Subcutaneous abdominal adipose tissue (tissue), 5 donors: ENCODE results near the gene SARDH.

Experiments
- H3K27ac ChIP-seq: one replicate; pipeline ENCODE4 v1.7.0; 2013; ENCODE audit warnings: low read depth, mild to moderate bottlenecking, inconsistent platforms, low read length, moderate library complexity
- H3K27me3 ChIP-seq, 5 donors: one replicate each; pipeline ENCODE4 v1.7.0; 2013; ENCODE audit warnings: low read length in 5 of 5, inconsistent platforms in 1 of 5; ENCODE audit not compliant: control insufficient read depth in 5 of 5, insufficient read depth in 4 of 5
- H3K36me3 ChIP-seq, 5 donors: one replicate each; pipeline ENCODE4 v1.7.0; 2013; ENCODE audit warnings: low read length in 5 of 5; ENCODE audit not compliant: control insufficient read depth in 5 of 5, insufficient read depth in 5 of 5
- H3K4me1 ChIP-seq, 5 donors: one replicate each; pipeline ENCODE4 v1.7.0; 2013; ENCODE audit warnings: low read length in 5 of 5, mild to moderate bottlenecking in 3 of 5, moderate library complexity in 1 of 5; ENCODE audit not compliant: control insufficient read depth in 5 of 5, insufficient read depth in 5 of 5
- H3K4me3 ChIP-seq, 5 donors: one replicate each; pipeline ENCODE4 v1.7.0; 2013; ENCODE audit warnings: low read length in 5 of 5, low read depth in 1 of 5
- H3K9ac ChIP-seq, 5 donors: one replicate each; pipeline ENCODE4 v1.7.0; 2013; ENCODE audit warnings: low read length in 5 of 5, mild to moderate bottlenecking in 4 of 5, moderate library complexity in 3 of 5
- H3K9me3 ChIP-seq, 5 donors: one replicate each; pipeline ENCODE4 v1.7.0; 2013; ENCODE audit warnings: low read length in 5 of 5; ENCODE audit not compliant: control insufficient read depth in 5 of 5
- donor health status: healthy.
- donor health status: healthy.
- donor health status: healthy.
- donor health status: healthy.
- donor health status: healthy.

Gene SARDH

DNA sequence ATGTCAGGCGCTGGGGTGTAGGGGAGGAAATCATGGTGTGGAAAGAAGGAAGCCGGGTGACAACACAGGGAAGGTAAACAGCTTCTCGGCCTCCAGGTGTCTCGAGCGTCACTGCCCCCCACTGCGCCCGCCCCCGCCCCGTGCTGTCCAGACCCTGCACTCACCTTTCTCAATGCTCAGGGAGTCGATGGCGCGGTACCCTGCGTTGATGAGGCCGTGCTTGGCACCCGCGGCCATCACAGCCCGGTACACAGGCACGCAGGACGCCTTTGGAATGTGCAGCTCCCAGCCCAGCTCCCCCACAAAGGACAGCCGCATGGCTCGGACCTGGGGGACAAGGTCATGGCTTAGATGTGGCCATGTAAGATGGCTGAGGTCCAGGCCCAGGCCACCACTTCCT, 66.8 kb downstream of the SARDH start:
- Histone ChIP-seq H3K36me3 (no peaks in the 10 kb centered on the region), H3K4me1 (peaks cover 0 to 9% (median 4%) of the 10 kb centered on the region in 5 donors), H3K4me3 (no peak overlapping the region), H3K27ac (no peak overlapping the region), H3K27me3 (peaks cover 3 to 11% (median 5%) of the 10 kb centered on the region in 5 donors), H3K9me3 (peaks cover 0 to 6% (median 5%) of the 10 kb centered on the region in 5 donors), H3K9ac (no peak overlapping the region)

DNA sequence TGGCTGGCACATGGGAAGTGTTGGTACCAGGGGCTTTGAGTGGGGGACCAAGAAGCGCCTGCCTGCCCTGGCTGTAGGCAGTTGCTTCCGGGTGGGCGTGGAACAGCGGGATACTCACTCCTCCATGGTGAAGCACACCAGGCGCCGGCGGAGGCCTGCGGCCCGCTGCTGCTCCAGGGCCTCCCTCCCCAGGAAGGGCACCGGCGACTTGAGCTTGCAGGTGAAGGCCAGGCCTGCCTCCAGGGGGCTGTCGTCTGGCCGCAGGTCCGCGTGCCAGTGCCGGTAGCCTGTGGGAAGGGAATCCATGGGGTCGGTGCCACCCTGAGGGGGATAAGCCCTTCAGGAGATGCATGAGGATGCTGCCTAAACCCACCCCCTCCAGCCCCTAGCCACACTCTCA, 67.7 kb downstream of the SARDH start:
- Histone ChIP-seq H3K27ac (no peak overlapping the region), H3K27me3 (peaks cover 3 to 11% (median 7%) of the 10 kb centered on the region in 5 donors), H3K4me1 (peaks cover 0 to 9% (median 4%) of the 10 kb centered on the region in 5 donors), H3K9ac (no peak overlapping the region), H3K36me3 (no peaks in the 10 kb centered on the region), H3K9me3 (peaks cover 0 to 6% (median 5%) of the 10 kb centered on the region in 5 donors), H3K4me3 (no peak overlapping the region)

- H3K36me3 ChIP-seq, result no peaks in the 10 kb centered on the region
- peaks cover 0 to 6% (median 5%) of the 10 kb centered on the region in 5 donors for H3K9me3 ChIP-seq
- no peak overlapping the region for H3K4me3 ChIP-seq
- peaks cover 3 to 11% (median 7%) of the 10 kb centered on the region in 5 donors for H3K27me3 ChIP-seq
- no peak overlapping the region for H3K9ac ChIP-seq
- peaks cover 0 to 9% (median 4%) of the 10 kb centered on the region in 5 donors for H3K4me1 ChIP-seq
- H3K27ac ChIP-seq, result no peak overlapping the region
Measured at GRCh38 chr9:133669182-133669801, 68.9 kb downstream of the SARDH start.

- H3K9me3 ChIP-seq, result peaks cover 0 to 6% (median 5%) of the 10 kb centered on the region in 5 donors
- peaks cover 0 to 7% (median 2%) of the 10 kb centered on the region in 5 donors for H3K4me1 ChIP-seq
- no peak overlapping the region for H3K9ac ChIP-seq
- H3K27me3 ChIP-seq, result peaks cover 3 to 18% (median 10%) of the 10 kb centered on the region in 5 donors
- H3K4me3 ChIP-seq, result no peak overlapping the region
- H3K36me3 ChIP-seq, result no peaks in the 10 kb centered on the region
- H3K27ac ChIP-seq, result no peak overlapping the region
Measured at GRCh38 chr9:133667759-133668450, 70.2 kb downstream of the SARDH start.

- peaks cover 0 to 2% (median under 1%) of the 10 kb centered on the region in 5 donors for H3K9me3 ChIP-seq
- peaks cover 3 to 22% (median 16%) of the 10 kb centered on the region in 5 donors for H3K27me3 ChIP-seq
- no peak overlapping the region for H3K4me3 ChIP-seq
- no peak overlapping the region for H3K27ac ChIP-seq
- no peak overlapping the region for H3K9ac ChIP-seq
- no peaks in the 10 kb centered on the region for H3K36me3 ChIP-seq
- peaks cover 0 to 2% (median 0%) of the 10 kb centered on the region in 5 donors for H3K4me1 ChIP-seq
Measured at GRCh38 chr9:133666845-133667244, 71.3 kb downstream of the SARDH start.

DNA sequence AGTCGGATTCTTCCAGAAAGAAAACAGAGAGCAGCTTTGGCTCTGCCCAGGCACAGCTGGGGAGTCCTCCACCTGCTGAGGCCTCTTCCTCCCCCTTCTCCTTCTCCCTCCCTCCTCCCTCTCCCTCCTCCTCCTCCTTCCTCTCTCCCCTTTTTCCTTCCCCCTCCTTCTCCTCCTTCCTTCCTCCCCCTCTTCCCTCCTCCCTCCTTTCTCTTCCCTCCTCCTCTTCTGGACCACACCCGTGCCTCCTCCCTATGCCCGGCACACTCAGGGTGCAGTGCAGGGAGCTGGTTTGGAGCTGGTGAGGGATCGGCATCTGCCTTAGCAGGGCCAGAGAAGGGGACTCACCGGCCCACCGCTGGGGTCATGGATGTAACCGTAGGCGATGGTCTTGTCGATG, 71.8 kb downstream of the SARDH start:
- H3K9me3 ChIP-seq, result no peaks in the 10 kb centered on the region
- H3K9ac ChIP-seq, result no peak overlapping the region
- H3K27ac ChIP-seq, result no peak overlapping the region
- no peak overlapping the region for H3K4me3 ChIP-seq
- peaks cover 0 to 2% (median 0%) of the 10 kb centered on the region in 5 donors for H3K4me1 ChIP-seq
- H3K36me3 ChIP-seq, result no peaks in the 10 kb centered on the region
- H3K27me3 ChIP-seq, result peaks cover 3 to 20% (median 16%) of the 10 kb centered on the region in 5 donors

DNA sequence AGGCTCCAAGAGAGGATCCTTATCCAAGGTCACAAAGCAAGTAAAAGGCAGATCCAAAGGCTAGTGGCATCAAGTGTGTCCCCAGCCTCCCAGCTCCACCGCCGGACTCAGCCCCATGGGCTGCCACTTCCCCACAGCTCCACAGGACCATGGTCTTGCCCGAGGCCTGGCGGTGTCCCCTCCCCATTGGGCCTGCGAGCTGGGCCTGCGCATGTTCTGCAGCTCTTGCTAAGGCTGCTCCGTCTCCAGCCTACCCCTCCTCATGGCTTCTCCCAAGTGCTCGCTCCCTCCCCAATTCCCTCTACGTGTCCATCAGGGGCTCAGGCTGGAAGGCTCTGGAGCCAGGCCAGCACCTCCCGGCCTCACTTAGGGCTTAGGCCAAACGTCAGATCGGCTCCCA, 72.6 kb downstream of the SARDH start:
- Histone ChIP-seq H3K27ac (no peak overlapping the region), H3K9me3 (no peaks in the 10 kb centered on the region), H3K27me3 (peaks cover 3 to 21% (median 17%) of the 10 kb centered on the region in 5 donors), H3K9ac (no peak overlapping the region), H3K4me1 (peaks cover 0 to 2% (median 0%) of the 10 kb centered on the region in 5 donors), H3K4me3 (no peak overlapping the region), H3K36me3 (no peaks in the 10 kb centered on the region)

- peaks cover 0 to 2% (median 0%) of the 10 kb centered on the region in 5 donors for H3K4me1 ChIP-seq
- peaks cover 3 to 25% (median 19%) of the 10 kb centered on the region in 5 donors for H3K27me3 ChIP-seq
- no peak overlapping the region for H3K4me3 ChIP-seq
- H3K9me3 ChIP-seq, result no peaks in the 10 kb centered on the region
- H3K36me3 ChIP-seq, result no peaks in the 10 kb centered on the region
- no peak overlapping the region for H3K9ac ChIP-seq
- no peak overlapping the region for H3K27ac ChIP-seq
Measured at GRCh38 chr9:133665096-133665495, 73.1 kb downstream of the SARDH start.

DNA sequence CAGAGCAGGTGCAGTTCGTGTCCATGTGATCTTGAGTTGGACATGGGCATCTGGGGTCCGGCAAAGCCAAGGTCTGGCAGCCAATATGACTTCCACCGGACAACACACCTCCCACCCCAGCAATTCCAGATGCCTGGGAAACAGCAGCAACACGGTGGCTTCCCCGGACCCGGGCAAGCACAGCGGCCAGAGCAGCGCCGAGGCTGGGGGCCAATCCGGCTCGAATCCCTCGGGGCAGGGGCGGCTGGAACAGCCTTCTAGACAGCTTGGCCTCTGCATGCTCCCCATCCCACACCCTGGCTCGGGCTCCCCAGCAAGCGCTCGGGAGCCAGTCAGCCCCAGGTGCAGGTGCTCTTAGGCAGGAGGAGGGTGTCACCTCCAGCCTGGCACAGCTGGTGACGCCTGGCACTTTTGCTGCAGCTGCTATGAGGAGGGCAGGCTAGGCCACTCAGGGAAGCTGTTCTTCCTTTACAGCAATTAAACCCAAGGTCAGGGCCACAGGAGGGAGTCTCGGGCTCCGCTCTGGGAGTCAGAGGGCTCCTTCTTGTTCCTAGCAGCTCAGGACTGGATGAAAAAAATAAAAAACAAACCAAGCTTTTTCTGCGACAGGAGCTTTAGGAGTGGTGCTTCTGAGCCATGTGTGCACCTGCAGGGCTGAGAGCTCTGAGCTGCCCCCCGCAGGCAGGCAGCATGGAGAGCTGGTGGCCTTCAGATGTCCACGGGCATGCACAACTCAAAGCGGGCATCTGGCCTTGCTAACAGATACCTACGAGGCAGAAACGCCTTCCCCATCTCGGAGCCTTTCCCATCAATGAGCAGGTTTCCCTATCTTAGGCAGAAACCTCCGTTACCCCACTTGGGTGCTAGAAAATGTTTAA, 73.7 kb downstream of the SARDH start:
- peaks cover 6 to 30% (median 24%) of the 10 kb centered on the region in 5 donors for H3K27me3 ChIP-seq
- no peaks in the 10 kb centered on the region for H3K9me3 ChIP-seq
- no peak overlapping the region for H3K4me3 ChIP-seq

More for the DNA sequence above, 73.7 kb downstream of the SARDH start:
- Histone ChIP-seq H3K9ac (no peak overlapping the region), H3K4me1 (peaks cover 0 to 2% (median 0%) of the 10 kb centered on the region in 5 donors), H3K27ac (no peak overlapping the region), H3K36me3 (no peaks in the 10 kb centered on the region)
